ENCODE results near the gene LTBP1. TPM values are rescaled to one million over a fixed set of nuclear protein-coding genes. Genes with fewer than 3 reads are reported as not detected.
A peak's percentile ranks its signal among the peaks of the same experiment; 100 is the strongest.

LTBP1 gene
- total RNA-seq, 1 experiment from 2014 or later, result 89.4 TPM

GRCh38 chr2:32932825-32933755 lies 13.7 kb upstream of the LTBP1 start:
- no peak for DNase-seq (ENCODE audit: low read depth)

- no peak for DNase-seq (ENCODE audit: low read depth)
Measured at GRCh38 chr2:32933756-32934095, 13.0 kb upstream of the LTBP1 start.

GRCh38 chr2:32937602-32938448 lies 8.9 kb upstream of the LTBP1 start:
- DNase-seq (ENCODE audit: low read depth), result peak; percentile 25

- no peak for DNase-seq (ENCODE audit: low read depth)
Measured at GRCh38 chr2:32938934-32939333, 7.8 kb upstream of the LTBP1 start.

- no peak for DNase-seq (ENCODE audit: low read depth)
Measured at GRCh38 chr2:32940316-32940997, 6.3 kb upstream of the LTBP1 start.

GRCh38 chr2:32941944-32942690 lies 4.6 kb upstream of the LTBP1 start:
- DNase-seq (ENCODE audit: low read depth), result no peak

GRCh38 chr2:32942793-32943485 lies 3.8 kb upstream of the LTBP1 start:
- no peak for DNase-seq (ENCODE audit: low read depth)

GRCh38 chr2:32945286-32945685 lies 1.5 kb upstream of the LTBP1 start:
- DNase-seq (ENCODE audit: low read depth), result no peak

- no peak for DNase-seq (ENCODE audit: low read depth)
Measured at GRCh38 chr2:32947076-32947483, 327 bp downstream of the LTBP1 start.

GRCh38 chr2:32947484-32948143 lies 861 bp downstream of the LTBP1 start:
- DNase-seq (ENCODE audit: low read depth), result no peak

- no peak for DNase-seq (ENCODE audit: low read depth)
Measured at GRCh38 chr2:32948266-32948665, 1.5 kb downstream of the LTBP1 start.

GRCh38 chr2:32949260-32949659 lies 2.5 kb downstream of the LTBP1 start:
- DNase-seq (ENCODE audit: low read depth), result no peak

- no peak for DNase-seq (ENCODE audit: low read depth)
Measured at GRCh38 chr2:32951672-32952071, 4.9 kb downstream of the LTBP1 start.

- no peak for DNase-seq (ENCODE audit: low read depth)
Measured at GRCh38 chr2:32952761-32953476, 6.2 kb downstream of the LTBP1 start.

- DNase-seq (ENCODE audit: low read depth), result no peak
Measured at GRCh38 chr2:32954206-32954605, 7.5 kb downstream of the LTBP1 start.

- no peak for DNase-seq (ENCODE audit: low read depth)
Measured at GRCh38 chr2:32958821-32959220, 12.1 kb downstream of the LTBP1 start.

GRCh38 chr2:32960238-32960637 lies 13.5 kb downstream of the LTBP1 start:
- no peak for DNase-seq (ENCODE audit: low read depth)

- no peak for DNase-seq (ENCODE audit: low read depth)
Measured at GRCh38 chr2:32960647-32961403, 14.1 kb downstream of the LTBP1 start.

- DNase-seq (ENCODE audit: low read depth), result no peak
Measured at GRCh38 chr2:32962690-32963089, 15.9 kb downstream of the LTBP1 start.

All from LHCN-M2 (cell line).